WTC11 (cell line): ENCODE measurements around the gene TH. TPM values are rescaled to one million over a fixed set of nuclear protein-coding genes. Genes with fewer than 3 reads are reported as not detected.

Source experiments
- ATAC-seq: fragments of 200-7000 bp; cut with Tn5 transposase; 2 replicates; pipeline ENCODE4 v1.10.0; 2021; ENCODE audit warnings: mild to moderate bottlenecking, moderate library complexity
- CTCF ChIA-PET: fragments of 300-600 bp; sonication (Branson Sonifier 250); formaldehyde crosslinking; loops from one replicate; lab custom pipeline; 2021; ENCODE audit warnings: antibody characterized with exemption; lab: Charles Lee
- POLR2A ChIA-PET: fragments of 350-600 bp; sonication (Branson Sonifier 250); formaldehyde crosslinking; loops from one replicate; lab custom pipeline; 2021; ENCODE audit warnings: antibody characterized with exemption; lab: Charles Lee
- DNase-seq: peaks from one replicate; pipeline ENCODE4 v3.0.0; 2021; ENCODE audit warnings: low spot score
- H3K27ac Mint-ChIP-seq: 2 replicates; pipeline ENCODE4 v1.8.0; 2021; ENCODE audit warnings: mixed read lengths
- H3K27me3 Mint-ChIP-seq: 2 replicates; pipeline ENCODE4 v1.8.0; 2021; ENCODE audit warnings: low read depth, mild to moderate bottlenecking, moderate library complexity, mixed read lengths
- H3K36me3 Mint-ChIP-seq: 2 replicates; pipeline ENCODE4 v1.8.0; 2021; ENCODE audit warnings: mixed read lengths
- H3K4me1 Mint-ChIP-seq: 2 replicates; pipeline ENCODE4 v1.8.0; 2022; ENCODE audit warnings: mixed read lengths
- H3K4me3 Mint-ChIP-seq: 2 replicates; pipeline ENCODE4 v1.8.0; 2021; ENCODE audit warnings: mild to moderate bottlenecking, moderate library complexity, mixed read lengths
- H3K9me3 Mint-ChIP-seq: 2 replicates; pipeline ENCODE4 v1.8.0; 2021; ENCODE audit warnings: mixed read lengths
- ATF6 ChIP-seq: sonication (generic); formaldehyde crosslinking; IDR thresholded peaks from 2 replicates; pipeline ENCODE4 v1.8.1; 2023; ENCODE audit warnings: mild to moderate bottlenecking, missing genetic modification reagents
- IRF2 ChIP-seq: sonication (generic); formaldehyde crosslinking; IDR thresholded peaks from 2 replicates; pipeline ENCODE4 v1.8.0; 2022; ENCODE audit warnings: low read depth, missing genetic modification reagents, borderline replicate concordance
- JAZF1 ChIP-seq: fragments of 250-450 bp; sonication (Bioruptor Pico); IDR thresholded peaks from 2 replicates; pipeline ENCODE4 v1.9.0; 2021; ENCODE audit warnings: moderate library complexity, mild to moderate bottlenecking, inconsistent platforms
- NFYB ChIP-seq: sonication (generic); formaldehyde crosslinking; conservative IDR thresholded peaks from 2 replicates; pipeline ENCODE4 v1.8.0; 2022; ENCODE audit warnings: low read depth, missing genetic modification reagents
- OVOL2 ChIP-seq: fragments of 250-450 bp; sonication (Bioruptor Pico); IDR thresholded peaks from 2 replicates; pipeline ENCODE4 v1.9.0; 2021; ENCODE audit warnings: mild to moderate bottlenecking, borderline replicate concordance
- SP1 ChIP-seq: sonication (generic); formaldehyde crosslinking; conservative IDR thresholded peaks from 2 replicates; pipeline ENCODE4 v1.8.1; 2022; ENCODE audit warnings: missing genetic modification reagents
- USF1 ChIP-seq: sonication (generic); formaldehyde crosslinking; IDR thresholded peaks from 2 replicates; pipeline ENCODE4 v1.8.0; 2022; ENCODE audit warnings: mild to moderate bottlenecking, missing genetic modification reagents
- USF2 ChIP-seq: sonication (generic); formaldehyde crosslinking; IDR thresholded peaks from 2 replicates; pipeline ENCODE4 v1.8.1; 2023; ENCODE audit warnings: mild to moderate bottlenecking, missing genetic modification reagents, moderate library complexity
- ZNF317 ChIP-seq: sonication (generic); formaldehyde crosslinking; IDR thresholded peaks from 2 replicates; pipeline ENCODE4 v1.8.1; 2023; ENCODE audit warnings: low read depth, mild to moderate bottlenecking, moderate library complexity, missing genetic modification reagents, borderline replicate concordance
- ZNF425 ChIP-seq: fragments of 250-450 bp; sonication (Bioruptor Pico); conservative IDR thresholded peaks from 2 replicates; pipeline ENCODE4 v1.9.0; 2021; ENCODE audit warnings: mild to moderate bottlenecking
- microRNA-seq: library from miRNA; unstranded; fragments of <30 nt; microRNA quantifications from one replicate; pipeline ENCODE4 v1.2.0, GENCODE V29; 2022; ENCODE audit warnings: borderline number of aligned reads
- total RNA-seq: library from RNA; stranded (reverse); gene quantifications from 3 replicates; pipeline ENCODE4 v1.2.3, GENCODE V29; 2021

TH gene
- total RNA-seq, 1 experiment from 2014 or later, result not detected

GRCh38 chr11:2116680-2117079, 54.9 kb downstream of the TH start:
- Mint-ChIP-seq H3K27me3 (peaks cover 20% of the 10 kb centered on the region), H3K36me3 (peaks cover 16% of the 10 kb centered on the region), H3K27ac (no peak overlapping the region), H3K9me3 (peaks cover 26% of the 10 kb centered on the region), H3K4me1 (peaks cover 11% of the 10 kb centered on the region), H3K4me3 (no peak overlapping the region)
- DNase-seq (no peak), ATAC-seq (no peak)
- POLR2A ChIA-PET, result no interaction called here
- TF ChIP-seq IRF2 (CRISPR knock-in tag), result no peak
- TF ChIP-seq ZNF317 (CRISPR knock-in tag), result peak; percentile 99
- CTCF ChIA-PET, result interaction anchor here (2.1 kb wide), 1 partner anchor 35 kb away, joined by 7 read pairs; no protein-coding TSS in a partner anchor

GRCh38 chr11:2115308-2115707, 56.3 kb downstream of the TH start:
- Mint-ChIP-seq H3K4me3 (no peak overlapping the region), H3K27ac (no peak overlapping the region), H3K27me3 (peaks cover 20% of the 10 kb centered on the region), H3K9me3 (peaks cover 26% of the 10 kb centered on the region), H3K4me1 (peaks cover 11% of the 10 kb centered on the region), H3K36me3 (peaks cover 16% of the 10 kb centered on the region)
- ChIA-PET POLR2A (no interaction called here), CTCF (interaction anchor here (2.1 kb wide), 1 partner anchor 36 kb away, joined by 7 read pairs; no protein-coding TSS in a partner anchor)
- ATAC-seq (no peak), DNase-seq (no peak)
- TF ChIP-seq USF2 (CRISPR knock-in tag) (no peak), IRF2 (CRISPR knock-in tag) (no peak), ATF6 (no peak)

GRCh38 chr11:2114430-2115241, 57.0 kb downstream of the TH start:
- H3K4me1 Mint-ChIP-seq, result peaks cover 13% of the 10 kb centered on the region
- no peak overlapping the region for H3K27ac Mint-ChIP-seq
- H3K9me3 Mint-ChIP-seq, result peaks cover 26% of the 10 kb centered on the region
- CTCF ChIA-PET, result interaction anchor here (0.9 to 2.1 kb wide), 4 partner anchors 16 to 40 kb away, joined by 3 to 7 read pairs (median 7); no protein-coding TSS in a partner anchor
- H3K27me3 Mint-ChIP-seq, result peaks cover 27% of the 10 kb centered on the region
- no peak for ATAC-seq
- peaks cover 16% of the 10 kb centered on the region for H3K36me3 Mint-ChIP-seq
- TF ChIP-seq USF2 (CRISPR knock-in tag) (no peak), JAZF1 (CRISPR knock-in tag) (no peak), SP1 (no peak), OVOL2 (CRISPR knock-in tag) (no peak), NFYB (CRISPR knock-in tag) (no peak), USF1 (CRISPR knock-in tag) (no peak), ZNF425 (CRISPR knock-in tag) (no peak)
- POLR2A ChIA-PET, result no interaction called here
- no peak overlapping the region for H3K4me3 Mint-ChIP-seq
- DNase-seq, result no peak

Small RNA genes within 50 kb of the gene (microRNA-seq; reads per million reads assigned to microRNA genes)
- gene MIR4686 (not detected), gene MIR483 (6.3 reads per million, percentile 18 among the genes with 10 or more reads in this experiment)

Other genes with a start within 250 kb of the TH start
- 59.4 to 73.0 TPM (median 61.0 TPM) in 3 replicates for gene MRPL23, start 224.5 kb downstream of the TH start, total RNA-seq
- gene H19, start 174.0 kb downstream of the TH start, total RNA-seq, result 9.8 to 12.7 TPM (median 11.7 TPM) in 3 replicates
- 1.5 to 2.7 TPM (median 2.6 TPM) in 3 replicates for gene IGF2, start 32.4 kb downstream of the TH start, total RNA-seq
- gene INS, start 10.6 kb downstream of the TH start, total RNA-seq, result 0.44 to 0.62 TPM in 2 of 3 replicates, not detected in the other
- 0.24 to 0.73 TPM (median 0.64 TPM) in 3 replicates for gene ASCL2, start 98.8 kb upstream of the TH start, total RNA-seq
- 0.11 to 0.24 TPM in 2 of 3 replicates, not detected in the other for gene C11orf21, start 130.1 kb upstream of the TH start, total RNA-seq
- gene TSPAN32, start 130.2 kb upstream of the TH start, total RNA-seq, result 0.39 TPM in 1 of 3 replicates, not detected in the others
- gene CD81, start 205.5 kb upstream of the TH start, total RNA-seq, result 237 to 244 TPM (median 241 TPM) in 3 replicates
- 41.2 to 45.8 TPM (median 41.4 TPM) in 3 replicates for gene TSSC4, start 228.9 kb upstream of the TH start, total RNA-seq